HEK293 (cell line): ENCODE results near the gene EME1.

Experiments
- CTCF ChIA-PET: fragments of 350-600 bp; formaldehyde crosslinking; extraction: SDS; loops from one replicate; lab custom pipeline; 2021; ENCODE audit warnings: antibody characterized with exemption; lab: Yijun Ruan, JAX
- POLR2A ChIA-PET: fragments of 300-600 bp; formaldehyde crosslinking; extraction: SDS; loops from one replicate; lab custom pipeline; 2020; ENCODE audit warnings: antibody characterized with exemption, inconsistent platforms; lab: Yijun Ruan, JAX
- H3K27ac ChIP-seq: fragments of 200-500 bp; sonication (Bioruptor generic); 2 replicates; pipeline ENCODE4 v1.5.1; 2014; ENCODE audit warnings: low read depth, low read length, control low read depth, inconsistent platforms; ENCODE audit errors: extremely low read depth
- H3K36me3 ChIP-seq, 2 experiments: fragments of 200-500 bp in 1 of 2; sonication (Bioruptor generic) in 1 of 2; 1 replicate in 1 of 2; 2 replicates in 1 of 2; pipeline ENCODE4 v1.5.1; 2014 to 2017; ENCODE audit warnings: inconsistent platforms in 2 of 2, low read length in 2 of 2; ENCODE audit not compliant: control insufficient read depth in 2 of 2, insufficient read depth in 1 of 2
- H3K4me1 ChIP-seq: fragments of 200-500 bp; sonication (Bioruptor generic); 2 replicates; pipeline ENCODE4 v1.5.1; 2014; ENCODE audit warnings: mild to moderate bottlenecking, low read length, inconsistent platforms; ENCODE audit not compliant: control insufficient read depth, insufficient read depth
- H3K4me3 ChIP-seq: 2 replicates; pipeline ENCODE4 v1.5.1; 2011; ENCODE audit warnings: low read depth, mild to moderate bottlenecking, control low read depth, low read length, moderate library complexity
- H3K9me3 ChIP-seq: fragments of 200-500 bp; sonication (Bioruptor generic); 2 replicates; pipeline ENCODE4 v1.5.1; 2014; ENCODE audit warnings: low read depth, low read length, inconsistent platforms; ENCODE audit not compliant: control insufficient read depth, insufficient read depth
- KLF1 ChIP-seq: fragments of 450-650 bp; formaldehyde crosslinking; IDR thresholded peaks from 2 replicates; pipeline ENCODE4 v1.5.1; 2016; ENCODE audit warnings: missing biosample characterization, missing genetic modification characterization
- OVOL3 ChIP-seq: fragments of 450-650 bp; formaldehyde crosslinking; IDR thresholded peaks from 2 replicates; pipeline ENCODE4 v1.5.1; 2016; ENCODE audit warnings: missing biosample characterization, missing genetic modification characterization
- SP2 ChIP-seq: fragments of 450-650 bp; formaldehyde crosslinking; IDR thresholded peaks from 2 replicates; pipeline ENCODE4 v1.5.1; 2016; ENCODE audit warnings: missing biosample characterization, missing genetic modification characterization
- WT1 ChIP-seq: fragments of 450-650 bp; formaldehyde crosslinking; IDR thresholded peaks from 2 replicates; pipeline ENCODE4 v1.5.1; 2016; ENCODE audit warnings: missing biosample characterization, missing genetic modification characterization
- ZBTB8A ChIP-seq: fragments of 450-650 bp; formaldehyde crosslinking; IDR thresholded peaks from 2 replicates; pipeline ENCODE4 v1.5.1; 2016; ENCODE audit warnings: missing biosample characterization, missing genetic modification characterization
- ZNF140 ChIP-seq: fragments of 450-650 bp; formaldehyde crosslinking; IDR thresholded peaks from 2 replicates; pipeline ENCODE4 v1.5.1; 2016; ENCODE audit warnings: missing biosample characterization, missing genetic modification characterization
- ZNF2 ChIP-seq: fragments of 450-650 bp; formaldehyde crosslinking; IDR thresholded peaks from 2 replicates; pipeline ENCODE4 v1.5.1; 2016; ENCODE audit warnings: missing biosample characterization, missing genetic modification characterization
- ZNF202 ChIP-seq: fragments of 450-650 bp; formaldehyde crosslinking; IDR thresholded peaks from 2 replicates; pipeline ENCODE4 v1.5.1; 2016; ENCODE audit warnings: missing biosample characterization, missing genetic modification characterization, borderline replicate concordance
- ZNF211 ChIP-seq: fragments of 450-650 bp; formaldehyde crosslinking; IDR thresholded peaks from 2 replicates; pipeline ENCODE4 v1.5.1; 2016; ENCODE audit warnings: low read depth, missing biosample characterization, missing genetic modification characterization
- ZNF221 ChIP-seq: fragments of 450-650 bp; formaldehyde crosslinking; IDR thresholded peaks from 2 replicates; pipeline ENCODE4 v1.5.1; 2017; ENCODE audit warnings: missing biosample characterization, missing genetic modification characterization, borderline replicate concordance
- ZNF223 ChIP-seq: fragments of 450-650 bp; formaldehyde crosslinking; IDR thresholded peaks from 2 replicates; pipeline ENCODE4 v1.5.1; 2016; ENCODE audit warnings: missing biosample characterization, missing genetic modification characterization
- ZNF24 ChIP-seq: fragments of 450-650 bp; formaldehyde crosslinking; IDR thresholded peaks from 2 replicates; pipeline ENCODE4 v1.5.1; 2016; ENCODE audit warnings: missing biosample characterization, missing genetic modification characterization
- ZNF248 ChIP-seq: fragments of 450-650 bp; formaldehyde crosslinking; IDR thresholded peaks from 2 replicates; pipeline ENCODE4 v1.5.1; 2017; ENCODE audit warnings: missing biosample characterization, missing genetic modification characterization
- ZNF433 ChIP-seq: fragments of 450-650 bp; formaldehyde crosslinking; IDR thresholded peaks from 2 replicates; pipeline ENCODE4 v1.5.1; 2016; ENCODE audit warnings: missing biosample characterization, missing genetic modification characterization, low read depth
- ZNF510 ChIP-seq: fragments of 450-650 bp; formaldehyde crosslinking; IDR thresholded peaks from 2 replicates; pipeline ENCODE4 v1.5.1; 2018; ENCODE audit warnings: mild to moderate bottlenecking, missing genetic modification characterization, missing biosample characterization; ENCODE audit not compliant: insufficient replicate concordance
- ZNF521 ChIP-seq: fragments of 450-650 bp; formaldehyde crosslinking; IDR thresholded peaks from 2 replicates; pipeline ENCODE4 v1.5.1; 2017; ENCODE audit warnings: missing biosample characterization, mild to moderate bottlenecking, missing genetic modification characterization
- ZNF529 ChIP-seq: fragments of 450-650 bp; formaldehyde crosslinking; IDR thresholded peaks from 2 replicates; pipeline ENCODE4 v1.5.1; 2017; ENCODE audit warnings: missing genetic modification characterization, missing biosample characterization; ENCODE audit not compliant: insufficient replicate concordance
- ZNF600 ChIP-seq: fragments of 450-650 bp; formaldehyde crosslinking; IDR thresholded peaks from 2 replicates; pipeline ENCODE4 v1.5.1; 2016; ENCODE audit warnings: missing biosample characterization, missing genetic modification characterization
- ZNF624 ChIP-seq: fragments of 450-650 bp; formaldehyde crosslinking; IDR thresholded peaks from 2 replicates; pipeline ENCODE4 v1.5.1; 2017; ENCODE audit warnings: missing biosample characterization, missing genetic modification characterization
- ZNF626 ChIP-seq: fragments of 450-650 bp; sonication (Bioruptor Pico); formaldehyde crosslinking; IDR thresholded peaks from 2 replicates; pipeline ENCODE4 v1.5.1; 2018; ENCODE audit warnings: missing biosample characterization, missing genetic modification characterization, inconsistent platforms
- ZNF654 ChIP-seq: fragments of 450-650 bp; formaldehyde crosslinking; IDR thresholded peaks from 2 replicates; pipeline ENCODE4 v1.5.1; 2016; ENCODE audit warnings: low read depth, missing biosample characterization, missing genetic modification characterization
- ZNF660 ChIP-seq: fragments of 450-650 bp; IDR thresholded peaks from 2 replicates; pipeline ENCODE4 v1.5.1; 2018; ENCODE audit warnings: missing biosample characterization, mild to moderate bottlenecking, missing genetic modification characterization
- ZNF791 ChIP-seq: fragments of 450-650 bp; formaldehyde crosslinking; IDR thresholded peaks from 2 replicates; pipeline ENCODE4 v1.5.1; 2016; ENCODE audit warnings: missing biosample characterization, missing genetic modification characterization
- ZSCAN30 ChIP-seq: fragments of 450-650 bp; IDR thresholded peaks from 2 replicates; pipeline ENCODE4 v1.5.1; 2018; ENCODE audit warnings: missing biosample characterization, mild to moderate bottlenecking, missing genetic modification characterization, moderate library complexity
- TF ChIP-seq, protein P1 (sequence below): fragments of 450-650 bp; formaldehyde crosslinking; IDR thresholded peaks from 2 replicates; pipeline ENCODE4 v1.5.1; 2016; ENCODE audit warnings: missing biosample characterization, missing genetic modification characterization
- TF ChIP-seq, protein P2 (sequence below): fragments of 450-650 bp; formaldehyde crosslinking; IDR thresholded peaks from 2 replicates; pipeline ENCODE4 v1.5.1; 2016; ENCODE audit warnings: missing biosample characterization, missing genetic modification characterization
- TF ChIP-seq, protein P3 (sequence below): fragments of 450-650 bp; formaldehyde crosslinking; optimal IDR thresholded peaks from 2 replicates; pipeline ENCODE3; 2016; ENCODE audit warnings: missing biosample characterization, mild to moderate bottlenecking, missing genetic modification characterization
- TF ChIP-seq, protein P4 (sequence below): fragments of 450-650 bp; formaldehyde crosslinking; IDR thresholded peaks from 2 replicates; pipeline ENCODE4 v1.5.1; 2016; ENCODE audit warnings: missing biosample characterization, missing genetic modification characterization
- TF ChIP-seq, protein P5 (sequence below): fragments of 450-650 bp; formaldehyde crosslinking; IDR thresholded peaks from 2 replicates; pipeline ENCODE4 v1.5.1; 2016; ENCODE audit warnings: missing biosample characterization, missing genetic modification characterization

EME1 gene

DNA sequence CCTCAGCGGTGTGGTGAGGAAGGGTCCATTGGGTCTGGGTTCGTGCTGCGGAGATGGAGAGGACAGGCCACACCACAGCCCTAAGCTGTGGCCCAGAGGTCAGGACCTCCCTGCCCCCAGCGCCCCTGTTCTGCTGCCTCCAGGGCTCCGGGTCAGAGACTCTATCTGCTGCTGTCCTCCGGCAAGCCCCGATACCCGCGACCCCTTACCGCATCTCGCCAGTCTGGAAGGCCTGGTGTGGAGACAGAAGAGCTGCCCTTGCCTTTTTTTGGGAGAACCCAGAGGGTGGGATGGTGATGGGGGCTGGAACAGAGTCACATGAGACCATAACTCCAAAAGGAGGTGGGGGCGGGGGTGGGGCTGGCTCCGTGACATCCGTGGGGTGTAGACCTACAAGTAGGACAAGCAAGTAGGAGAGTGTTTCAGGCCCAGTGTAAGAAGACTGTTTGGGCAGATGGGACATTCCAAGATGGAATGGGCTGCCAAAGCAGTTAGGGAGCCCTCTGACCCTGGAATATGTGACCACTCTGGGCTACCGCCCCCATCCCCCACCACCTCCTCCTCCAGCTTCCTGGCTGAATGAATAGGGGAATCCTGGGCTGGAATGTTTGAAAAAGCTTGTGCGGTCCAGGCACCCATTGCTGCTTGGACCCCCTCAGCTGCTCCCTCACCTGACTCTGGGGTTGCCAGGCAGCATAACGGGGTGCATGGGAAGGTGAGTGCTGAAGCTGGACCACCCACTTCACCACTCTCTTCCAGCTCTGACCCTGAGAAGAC, 25.7 kb upstream of the EME1 start (continued):
- 0 out of 2 replicates have a peak, but pooled peaks have one; percentile 10 for TF ChIP-seq ZNF600
- no peak for TF ChIP-seq ZBTB8A (tag by site-specific recombination)
- TF ChIP-seq ZNF529 (tag by site-specific recombination): no peak
- TF ChIP-seq, protein P1, sequence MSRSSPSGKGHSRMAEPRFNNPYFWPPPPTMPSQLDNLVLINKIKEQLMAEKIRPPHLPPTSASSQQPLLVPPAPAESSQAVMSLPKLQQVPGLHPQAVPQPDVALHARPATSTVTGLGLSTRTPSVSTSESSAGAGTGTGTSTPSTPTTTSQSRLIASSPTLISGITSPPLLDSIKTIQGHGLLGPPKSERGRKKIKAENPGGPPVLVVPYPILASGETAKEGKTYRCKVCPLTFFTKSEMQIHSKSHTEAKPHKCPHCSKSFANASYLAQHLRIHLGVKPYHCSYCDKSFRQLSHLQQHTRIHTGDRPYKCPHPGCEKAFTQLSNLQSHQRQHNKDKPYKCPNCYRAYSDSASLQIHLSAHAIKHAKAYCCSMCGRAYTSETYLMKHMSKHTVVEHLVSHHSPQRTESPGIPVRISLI: no peak
- no peak for TF ChIP-seq ZNF660 (tag by site-specific recombination)
- TF ChIP-seq, protein P2, sequence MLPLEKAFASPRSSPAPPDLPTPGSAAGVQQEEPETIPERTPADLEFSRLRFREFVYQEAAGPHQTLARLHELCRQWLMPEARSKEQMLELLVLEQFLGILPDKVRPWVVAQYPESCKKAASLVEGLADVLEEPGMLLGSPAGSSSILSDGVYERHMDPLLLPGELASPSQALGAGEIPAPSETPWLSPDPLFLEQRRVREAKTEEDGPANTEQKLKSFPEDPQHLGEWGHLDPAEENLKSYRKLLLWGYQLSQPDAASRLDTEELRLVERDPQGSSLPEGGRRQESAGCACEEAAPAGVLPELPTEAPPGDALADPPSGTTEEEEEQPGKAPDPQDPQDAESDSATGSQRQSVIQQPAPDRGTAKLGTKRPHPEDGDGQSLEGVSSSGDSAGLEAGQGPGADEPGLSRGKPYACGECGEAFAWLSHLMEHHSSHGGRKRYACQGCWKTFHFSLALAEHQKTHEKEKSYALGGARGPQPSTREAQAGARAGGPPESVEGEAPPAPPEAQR (tag by site-specific recombination): no peak
- no peak for TF ChIP-seq ZNF624 (tag by site-specific recombination)
- no peak for TF ChIP-seq ZNF626 (tag by site-specific recombination)
- no peak for TF ChIP-seq ZNF140 (tag by site-specific recombination)
- no peak for TF ChIP-seq ZNF221
- TF ChIP-seq, protein P3, sequence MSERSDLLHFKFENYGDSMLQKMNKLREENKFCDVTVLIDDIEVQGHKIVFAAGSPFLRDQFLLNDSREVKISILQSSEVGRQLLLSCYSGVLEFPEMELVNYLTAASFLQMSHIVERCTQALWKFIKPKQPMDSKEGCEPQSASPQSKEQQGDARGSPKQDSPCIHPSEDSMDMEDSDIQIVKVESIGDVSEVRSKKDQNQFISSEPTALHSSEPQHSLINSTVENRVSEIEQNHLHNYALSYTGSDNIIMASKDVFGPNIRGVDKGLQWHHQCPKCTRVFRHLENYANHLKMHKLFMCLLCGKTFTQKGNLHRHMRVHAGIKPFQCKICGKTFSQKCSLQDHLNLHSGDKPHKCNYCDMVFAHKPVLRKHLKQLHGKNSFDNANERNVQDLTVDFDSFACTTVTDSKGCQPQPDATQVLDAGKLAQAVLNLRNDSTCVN (tag by site-specific recombination): no peak
- no peak for TF ChIP-seq KLF1 (tag by site-specific recombination)
- no peak for TF ChIP-seq ZNF248 (tag by site-specific recombination)
- no peak for TF ChIP-seq ZNF211
- 0 out of 2 replicates have a peak, but pooled peaks have one; percentile 17 for TF ChIP-seq SP2 (tag by site-specific recombination)

DNA sequence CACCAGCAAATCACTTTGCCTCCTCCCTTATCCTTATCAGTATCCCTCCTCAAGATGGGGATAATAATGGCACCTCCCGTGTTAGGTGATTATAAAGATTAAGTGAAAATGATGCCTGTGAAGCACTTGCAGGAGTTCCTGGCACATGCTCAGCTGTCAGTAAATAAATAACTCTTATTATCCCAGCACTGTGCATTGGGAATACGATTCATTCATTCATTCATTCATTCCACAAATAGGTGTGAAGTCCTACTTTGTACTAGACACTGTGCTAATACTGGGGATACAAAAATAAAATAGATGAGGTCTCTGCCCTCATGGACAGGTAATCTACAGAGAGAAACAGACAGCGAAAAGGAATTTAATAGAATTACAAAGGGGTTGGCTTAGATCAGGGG, 25.1 kb upstream of the EME1 start:
- Histone ChIP-seq H3K4me1 (peaks cover 11% of the 10 kb centered on the region), H3K27ac (no peak overlapping the region), H3K36me3 (peaks cover 0 to 19% of the 10 kb centered on the region in 2 experiments; a peak in 1 of 3 replicates), H3K9me3 (no peaks in the 10 kb centered on the region), H3K4me3 (no peak overlapping the region)
- ChIA-PET CTCF (interaction anchor here (1.9 to 4.2 kb wide), 2 partner anchors 14 to 148 kb away, joined by 8 to 39 read pairs; no protein-coding TSS in a partner anchor), POLR2A (interaction anchor here (0.6 to 1.5 kb wide), 4 partner anchors 15 to 49 kb away, joined by 3 to 8 read pairs (median 3); partner anchors contain the start of gene LRRC59)
- TF ChIP-seq OVOL3 (tag by site-specific recombination) (no peak), ZNF433 (tag by site-specific recombination) (no peak), ZNF521 (no peak), ZNF791 (tag by site-specific recombination) (no peak), WT1 (tag by site-specific recombination) (peak; percentile 41; the same call in 1 of the 2 replicates), ZSCAN30 (tag by site-specific recombination) (no peak), ZNF2 (no peak), ZNF654 (no peak), ZNF24 (peak; percentile 65), ZNF223 (tag by site-specific recombination) (no peak), ZNF202 (tag by site-specific recombination) (no peak), ZNF510 (tag by site-specific recombination) (no peak), ZNF600 (no peak)
- TF ChIP-seq, protein P4, sequence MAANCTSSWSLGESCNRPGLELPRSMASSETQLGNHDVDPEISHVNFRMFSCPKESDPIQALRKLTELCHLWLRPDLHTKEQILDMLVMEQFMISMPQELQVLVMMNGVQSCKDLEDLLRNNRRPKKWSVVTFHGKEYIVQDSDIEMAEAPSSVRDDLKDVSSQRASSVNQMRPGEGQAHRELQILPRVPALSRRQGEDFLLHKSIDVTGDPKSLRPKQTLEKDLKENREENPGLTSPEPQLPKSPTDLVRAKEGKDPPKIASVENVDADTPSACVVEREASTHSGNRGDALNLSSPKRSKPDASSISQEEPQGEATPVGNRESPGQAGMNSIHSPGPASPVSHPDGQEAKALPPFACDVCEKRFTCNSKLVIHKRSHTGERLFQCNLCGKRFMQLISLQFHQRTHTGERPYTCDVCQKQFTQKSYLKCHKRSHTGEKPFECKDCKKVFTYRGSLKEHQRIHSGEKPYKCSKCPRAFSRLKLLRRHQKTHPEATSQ (tag by site-specific recombination): no peak
- TF ChIP-seq, protein P5, sequence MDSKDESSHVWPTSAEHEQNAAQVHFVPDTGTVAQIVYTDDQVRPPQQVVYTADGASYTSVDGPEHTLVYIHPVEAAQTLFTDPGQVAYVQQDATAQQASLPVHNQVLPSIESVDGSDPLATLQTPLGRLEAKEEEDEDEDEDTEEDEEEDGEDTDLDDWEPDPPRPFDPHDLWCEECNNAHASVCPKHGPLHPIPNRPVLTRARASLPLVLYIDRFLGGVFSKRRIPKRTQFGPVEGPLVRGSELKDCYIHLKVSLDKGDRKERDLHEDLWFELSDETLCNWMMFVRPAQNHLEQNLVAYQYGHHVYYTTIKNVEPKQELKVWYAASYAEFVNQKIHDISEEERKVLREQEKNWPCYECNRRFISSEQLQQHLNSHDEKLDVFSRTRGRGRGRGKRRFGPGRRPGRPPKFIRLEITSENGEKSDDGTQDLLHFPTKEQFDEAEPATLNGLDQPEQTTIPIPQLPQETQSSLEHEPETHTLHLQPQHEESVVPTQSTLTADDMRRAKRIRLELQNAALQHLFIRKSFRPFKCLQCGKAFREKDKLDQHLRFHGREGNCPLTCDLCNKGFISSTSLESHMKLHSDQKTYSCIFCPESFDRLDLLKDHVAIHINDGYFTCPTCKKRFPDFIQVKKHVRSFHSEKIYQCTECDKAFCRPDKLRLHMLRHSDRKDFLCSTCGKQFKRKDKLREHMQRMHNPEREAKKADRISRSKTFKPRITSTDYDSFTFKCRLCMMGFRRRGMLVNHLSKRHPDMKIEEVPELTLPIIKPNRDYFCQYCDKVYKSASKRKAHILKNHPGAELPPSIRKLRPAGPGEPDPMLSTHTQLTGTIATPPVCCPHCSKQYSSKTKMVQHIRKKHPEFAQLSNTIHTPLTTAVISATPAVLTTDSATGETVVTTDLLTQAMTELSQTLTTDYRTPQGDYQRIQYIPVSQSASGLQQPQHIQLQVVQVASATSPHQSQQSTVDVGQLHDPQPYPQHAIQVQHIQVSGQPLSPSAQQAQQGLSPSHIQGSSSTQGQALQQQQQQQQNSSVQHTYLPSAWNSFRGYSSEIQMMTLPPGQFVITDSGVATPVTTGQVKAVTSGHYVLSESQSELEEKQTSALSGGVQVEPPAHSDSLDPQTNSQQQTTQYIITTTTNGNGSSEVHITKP (tag by site-specific recombination): 0 out of 2 replicates have a peak, but pooled peaks have one; percentile 3
